Fibroblast of lung (primary cell): ENCODE results near the gene HACL1. TPM values are rescaled to one million over a fixed set of nuclear protein-coding genes. Genes with fewer than 3 reads are reported as not detected.

Experiments
- DNase-seq, 2 donors: peaks; one replicate each; pipeline versions ENCODE4 v3.0.0 to v3.0.0-alpha.2; 2010; ENCODE audit warnings: low read depth in 2 of 2
- H2AFZ ChIP-seq: 2 replicates; pipeline ENCODE4 v1.5.1; 2012; ENCODE audit warnings: low read length, control low read depth, inconsistent platforms
- H3K27ac ChIP-seq: 2 replicates; pipeline ENCODE4 v1.5.1; 2011; ENCODE audit warnings: low read length, control low read depth; ENCODE audit not compliant: insufficient read depth
- H3K27me3 ChIP-seq: 2 replicates; pipeline ENCODE4 v1.5.1; 2011; ENCODE audit warnings: mild to moderate bottlenecking, low read length; ENCODE audit not compliant: control insufficient read depth, insufficient read depth
- H3K36me3 ChIP-seq: 2 replicates; pipeline ENCODE4 v1.5.1; 2011; ENCODE audit warnings: low read length; ENCODE audit not compliant: control insufficient read depth, insufficient read depth
- H3K4me1 ChIP-seq: 2 replicates; pipeline ENCODE4 v1.5.1; 2011; ENCODE audit warnings: low read length; ENCODE audit not compliant: control insufficient read depth, insufficient read depth; ENCODE audit errors: extremely low read depth
- H3K4me2 ChIP-seq: 2 replicates; pipeline ENCODE4 v1.5.1; 2011; ENCODE audit warnings: low read length, control low read depth; ENCODE audit not compliant: insufficient read depth; ENCODE audit errors: extremely low read depth
- H3K4me3 ChIP-seq, 4 experiments: fragments of 200-600 bp in 1 of 4; sonication (generic) in 1 of 4; replicated peaks in 1 of 4; 2 replicates each; pipeline ENCODE4 v1.5.1; 2011 to 2016; ENCODE audit warnings: low read length in 4 of 4, low read depth in 3 of 4, mild to moderate bottlenecking in 3 of 4, control low read depth in 2 of 4, inconsistent platforms in 1 of 4, mixed read lengths in 1 of 4; ENCODE audit not compliant: insufficient read depth in 1 of 4; ENCODE audit errors: control extremely low read depth in 1 of 4
- H3K79me2 ChIP-seq: 2 replicates; pipeline ENCODE4 v1.5.1; 2012; ENCODE audit warnings: mild to moderate bottlenecking, low read length, inconsistent platforms; ENCODE audit not compliant: control insufficient read depth, insufficient read depth
- H3K9ac ChIP-seq: 2 replicates; pipeline ENCODE4 v1.5.1; 2011; ENCODE audit warnings: mild to moderate bottlenecking, low read length, control low read depth; ENCODE audit not compliant: insufficient read depth
- H3K9me3 ChIP-seq: 2 replicates; pipeline ENCODE4 v1.5.1; 2012; ENCODE audit warnings: low read depth, low read length; ENCODE audit not compliant: control insufficient read depth, insufficient read depth
- H4K20me1 ChIP-seq: 2 replicates; pipeline ENCODE4 v1.5.1; 2011; ENCODE audit warnings: low read length; ENCODE audit not compliant: control insufficient read depth, insufficient read depth; ENCODE audit errors: extremely low read depth
- EZH2 ChIP-seq: IDR thresholded peaks from 2 replicates; pipeline ENCODE4 v1.5.1; 2012; ENCODE audit warnings: low read length, control low read depth, mild to moderate bottlenecking; ENCODE audit errors: missing control alignments
- polyA plus RNA-seq, 2 donors: library from polyadenylated mRNA; depleted of rRNA in 1 of 2; stranded (reverse) in 1 of 2; unstranded in 1 of 2; fragments of >200 nt; gene quantifications; 2 replicates each; pipeline ENCODE4 v1.2.1, GENCODE V29; 2011 to 2012; ENCODE audit warnings: missing spikeins in 1 of 2
- total RNA-seq: library from RNA; depleted of rRNA; stranded (reverse); fragments of >200 nt; gene quantifications from 2 replicates; pipeline ENCODE4 v1.2.1, GENCODE V29; 2014
- TF ChIP-seq, protein P1 (sequence below), 2 donors: IDR thresholded peaks in 1 of 2; conservative IDR thresholded peaks in 1 of 2; 1 replicate in 1 of 2; 2 replicates in 1 of 2; pipeline ENCODE4 v1.5.1; 2011 to 2012; ENCODE audit warnings: low read length in 2 of 2, control low read depth in 1 of 2, inconsistent platforms in 1 of 2, low read depth in 1 of 2, mild to moderate bottlenecking in 1 of 2

The HACL1 gene
- total and polyA plus RNA-seq, 2 donors (not counting 1 experiment from before 2014, with no cell fraction given) = 16.0 to 20.6 TPM

DNA sequence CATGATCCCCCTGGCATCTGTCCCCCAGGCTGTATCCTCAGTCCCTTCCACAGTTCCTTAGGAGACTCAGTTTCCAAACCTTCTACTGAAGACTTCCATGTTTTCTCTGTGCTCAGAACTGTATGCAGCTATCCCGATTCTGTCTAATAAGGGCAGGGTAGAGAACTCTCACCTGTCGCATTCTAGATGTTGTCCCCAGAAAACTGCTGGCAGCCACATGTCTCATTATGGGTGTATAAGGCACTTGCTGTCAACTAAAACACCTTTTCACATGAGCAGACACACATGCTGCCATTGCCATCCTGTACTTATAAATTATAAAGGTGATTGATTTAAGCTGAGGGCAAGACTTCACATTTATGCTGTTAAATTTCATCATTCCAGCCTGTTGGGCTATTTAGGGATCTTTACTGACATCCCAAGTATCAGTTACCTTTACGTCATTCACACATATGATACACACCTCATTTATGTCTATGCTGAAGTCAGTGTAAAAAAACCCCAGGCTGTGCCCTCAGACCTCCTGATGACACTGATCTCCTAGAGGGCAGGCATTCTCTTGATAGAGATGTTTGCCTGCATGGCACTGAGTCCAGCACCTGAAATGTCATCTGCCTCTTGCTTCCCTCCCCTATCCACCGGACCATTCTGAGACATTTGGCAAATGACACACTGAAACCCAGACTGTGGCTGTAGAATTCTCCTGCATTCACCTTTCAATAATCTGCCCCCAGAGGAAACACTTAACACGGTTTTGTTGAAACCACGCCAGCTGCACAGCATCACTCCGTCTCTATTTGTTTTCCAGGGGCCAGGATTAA is 36.0 kb upstream of the HACL1 start:
- Histone ChIP-seq H3K4me1 (peaks cover 32% of the 10 kb centered on the region), H3K79me2 (no peaks in the 10 kb centered on the region), H3K4me2 (no peak overlapping the region), H3K9me3 (no peaks in the 10 kb centered on the region), H4K20me1 (no peaks in the 10 kb centered on the region), H3K9ac (no peak overlapping the region), H2AFZ (no peak overlapping the region), H3K27me3 (no peaks in the 10 kb centered on the region), H3K36me3 (no peaks in the 10 kb centered on the region), H3K27ac (peak overlapping the region; percentile 96), H3K4me3 (no peak overlapping the region)
- TF ChIP-seq, protein P1, sequence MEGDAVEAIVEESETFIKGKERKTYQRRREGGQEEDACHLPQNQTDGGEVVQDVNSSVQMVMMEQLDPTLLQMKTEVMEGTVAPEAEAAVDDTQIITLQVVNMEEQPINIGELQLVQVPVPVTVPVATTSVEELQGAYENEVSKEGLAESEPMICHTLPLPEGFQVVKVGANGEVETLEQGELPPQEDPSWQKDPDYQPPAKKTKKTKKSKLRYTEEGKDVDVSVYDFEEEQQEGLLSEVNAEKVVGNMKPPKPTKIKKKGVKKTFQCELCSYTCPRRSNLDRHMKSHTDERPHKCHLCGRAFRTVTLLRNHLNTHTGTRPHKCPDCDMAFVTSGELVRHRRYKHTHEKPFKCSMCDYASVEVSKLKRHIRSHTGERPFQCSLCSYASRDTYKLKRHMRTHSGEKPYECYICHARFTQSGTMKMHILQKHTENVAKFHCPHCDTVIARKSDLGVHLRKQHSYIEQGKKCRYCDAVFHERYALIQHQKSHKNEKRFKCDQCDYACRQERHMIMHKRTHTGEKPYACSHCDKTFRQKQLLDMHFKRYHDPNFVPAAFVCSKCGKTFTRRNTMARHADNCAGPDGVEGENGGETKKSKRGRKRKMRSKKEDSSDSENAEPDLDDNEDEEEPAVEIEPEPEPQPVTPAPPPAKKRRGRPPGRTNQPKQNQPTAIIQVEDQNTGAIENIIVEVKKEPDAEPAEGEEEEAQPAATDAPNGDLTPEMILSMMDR (conservative IDR thresholded peaks at IDR 0.05 in 1 of 2, IDR thresholded peaks at IDR 0.05 in 1 of 2; ENCODE audit: low read depth in 1 of 2, low read length in 2 of 2) = no peak
- no peak for TF ChIP-seq EZH2
- DNase-seq = peak in 1 of 2 donors; percentile 51

GRCh38 chr3:15636028-15636709 is 34.8 kb upstream of the HACL1 start:
- TF ChIP-seq, protein P1 (conservative IDR thresholded peaks at IDR 0.05 in 1 of 2, IDR thresholded peaks at IDR 0.05 in 1 of 2; ENCODE audit: low read depth in 1 of 2, low read length in 2 of 2) = no peak
- no peak for TF ChIP-seq EZH2
- H3K4me2 ChIP-seq = peak overlapping the region; percentile 58
- H4K20me1 ChIP-seq = no peaks in the 10 kb centered on the region
- no peaks in the 10 kb centered on the region for H3K79me2 ChIP-seq
- H3K4me1 ChIP-seq = peaks cover 38% of the 10 kb centered on the region
- peak; percentile 89 to 97 for DNase-seq
- H3K36me3 ChIP-seq = no peaks in the 10 kb centered on the region
- H3K27me3 ChIP-seq = no peaks in the 10 kb centered on the region
- peak overlapping the region; percentile 71 for H3K9ac ChIP-seq
- peak overlapping the region; percentile 34 for H2AFZ ChIP-seq
- H3K4me3 ChIP-seq = peak overlapping the region in 1 of 4 experiments; percentile 13
- peak overlapping the region; percentile 96 for H3K27ac ChIP-seq
- no peaks in the 10 kb centered on the region for H3K9me3 ChIP-seq

- DNase-seq = peak; percentile 80 to 97
- Histone ChIP-seq H3K36me3 (no peaks in the 10 kb centered on the region), H3K27ac (peak overlapping the region; percentile 96), H2AFZ (peak overlapping the region; percentile 0), H4K20me1 (no peaks in the 10 kb centered on the region), H3K79me2 (no peaks in the 10 kb centered on the region), H3K4me2 (no peak overlapping the region), H3K4me1 (peaks cover 38% of the 10 kb centered on the region), H3K4me3 (no peak overlapping the region), H3K9me3 (no peaks in the 10 kb centered on the region), H3K9ac (peak overlapping the region; percentile 6), H3K27me3 (no peaks in the 10 kb centered on the region)
- TF ChIP-seq, protein P1 (conservative IDR thresholded peaks at IDR 0.05 in 1 of 2, IDR thresholded peaks at IDR 0.05 in 1 of 2; ENCODE audit: low read depth in 1 of 2, low read length in 2 of 2) = no peak
- TF ChIP-seq EZH2 = no peak
Measured at GRCh38 chr3:15635121-15635661, 33.8 kb upstream of the HACL1 start.
